ENCODE data around the gene TTC7B. TPM values are rescaled to one million over a fixed set of nuclear protein-coding genes. Genes with fewer than 3 reads are reported as not detected.

Gene TTC7B
- total and polyA plus RNA-seq, 2 experiments from 2014 or later, result 68.1 to 75.8 TPM

GRCh38 chr14:90614696-90615516 lies 201.3 kb downstream of the TTC7B start:
- H3K4me3 ChIP-seq, result no peak overlapping the region
- H3K9me3 ChIP-seq (ENCODE audit: low read depth), result no peaks in the 10 kb centered on the region
- peaks cover 19% of the 10 kb centered on the region for H3K4me1 ChIP-seq (ENCODE audit: low read depth)
- no peak for TF ChIP-seq CTCF (IDR thresholded peaks at IDR 0.05; ENCODE audit: low read depth, low read length)
- no peak overlapping the region for H3K27ac ChIP-seq
- H3K27me3 ChIP-seq, result no peaks in the 10 kb centered on the region
- H3K36me3 ChIP-seq, result no peaks in the 10 kb centered on the region
- DNase-seq (ENCODE audit: low read depth in 1 of 2, low spot score in 1 of 2), result no peak

GRCh38 chr14:90613997-90614396 lies 202.2 kb downstream of the TTC7B start:
- Histone ChIP-seq H3K36me3 (no peaks in the 10 kb centered on the region), H3K4me3 (no peak overlapping the region), H3K9me3 (ENCODE audit: low read depth) (no peaks in the 10 kb centered on the region), H3K27ac (no peak overlapping the region), H3K4me1 (ENCODE audit: low read depth) (peaks cover 19% of the 10 kb centered on the region), H3K27me3 (no peaks in the 10 kb centered on the region)
- no peak for TF ChIP-seq CTCF (IDR thresholded peaks at IDR 0.05; ENCODE audit: low read depth, low read length)
- no peak for DNase-seq (ENCODE audit: low read depth in 1 of 2, low spot score in 1 of 2)

GRCh38 chr14:90613453-90613852 lies 202.8 kb downstream of the TTC7B start:
- no peak overlapping the region for H3K27ac ChIP-seq

GRCh38 chr14:90612801-90613200 lies 203.4 kb downstream of the TTC7B start:
- TF ChIP-seq CTCF (IDR thresholded peaks at IDR 0.05; ENCODE audit: low read depth, low read length), result no peak

More at GRCh38 chr14:90613453-90613852, 202.8 kb downstream of the TTC7B start:
- no peaks in the 10 kb centered on the region for H3K27me3 ChIP-seq
- no peaks in the 10 kb centered on the region for H3K36me3 ChIP-seq
- DNase-seq (ENCODE audit: low read depth in 1 of 2, low spot score in 1 of 2), result no peak
- H3K4me1 ChIP-seq (ENCODE audit: low read depth), result peaks cover 19% of the 10 kb centered on the region
- no peak for TF ChIP-seq CTCF (IDR thresholded peaks at IDR 0.05; ENCODE audit: low read depth, low read length)
- no peaks in the 10 kb centered on the region for H3K9me3 ChIP-seq (ENCODE audit: low read depth)
- no peak overlapping the region for H3K4me3 ChIP-seq

GRCh38 chr14:90611936-90612335 lies 204.3 kb downstream of the TTC7B start:
- Histone ChIP-seq H3K36me3 (no peaks in the 10 kb centered on the region), H3K9me3 (ENCODE audit: low read depth) (no peaks in the 10 kb centered on the region), H3K27ac (no peak overlapping the region), H3K27me3 (no peaks in the 10 kb centered on the region), H3K4me3 (no peak overlapping the region), H3K4me1 (ENCODE audit: low read depth) (peaks cover 19% of the 10 kb centered on the region)
- no peak for TF ChIP-seq CTCF (IDR thresholded peaks at IDR 0.05; ENCODE audit: low read depth, low read length)
- peak in 1 of 2 donors; percentile 52 for DNase-seq (ENCODE audit: low read depth in 1 of 2, low spot score in 1 of 2)

More at GRCh38 chr14:90612801-90613200, 203.4 kb downstream of the TTC7B start:
- no peaks in the 10 kb centered on the region for H3K36me3 ChIP-seq
- peaks cover 19% of the 10 kb centered on the region for H3K4me1 ChIP-seq (ENCODE audit: low read depth)
- DNase-seq (ENCODE audit: low read depth in 1 of 2, low spot score in 1 of 2), result no peak
- H3K4me3 ChIP-seq, result no peak overlapping the region
- no peaks in the 10 kb centered on the region for H3K9me3 ChIP-seq (ENCODE audit: low read depth)
- no peak overlapping the region for H3K27ac ChIP-seq
- H3K27me3 ChIP-seq, result no peaks in the 10 kb centered on the region

Measured in cardiac muscle cell (in vitro differentiated cells and primary cell).